OCI-LY7 (cell line): Measurements from ENCODE around the gene RXFP2. TPM values are rescaled to one million over a fixed set of nuclear protein-coding genes. Genes with fewer than 3 reads are reported as not detected.

ENCODE experiments used
- BruUV-seq: library from RNA; stranded (reverse); fragments of 400-500 nt; replicated peaks from 2 replicates; lab custom pipeline; 2021; lab: Mats Ljungman, UMichigan
- CTCF ChIA-PET: fragments of 300-600 bp; sonication (Branson Sonifier 250); formaldehyde crosslinking; loops from one replicate; lab custom pipeline; 2022; ENCODE audit warnings: antibody characterized with exemption; ENCODE audit not compliant: unreplicated experiment; lab: Charles Lee
- POLR2A ChIA-PET: fragments of 300-600 bp; sonication (Branson Sonifier 250); formaldehyde crosslinking; loops from one replicate; lab custom pipeline; 2022; ENCODE audit warnings: antibody characterized with exemption; lab: Charles Lee
- DNase-seq: peaks from one replicate; pipeline ENCODE4 v3.0.0-alpha.2; 2015; ENCODE audit warnings: low spot score
- H2AFZ ChIP-seq: fragments of 200-600 bp; sonication (generic), shearing (Covaris generic); 2 replicates; pipeline ENCODE4 v1.6.1; 2014; ENCODE audit warnings: mild to moderate bottlenecking, antibody characterized with exemption, low read length, moderate library complexity
- H3K27ac ChIP-seq: fragments of 200-600 bp; sonication (generic); 2 replicates; pipeline ENCODE4 v1.5.1; 2014; ENCODE audit warnings: mixed run types, low read depth, mild to moderate bottlenecking, moderate library complexity, low read length, inconsistent platforms; ENCODE audit not compliant: poor library complexity, severe bottlenecking
- H3K36me3 ChIP-seq: fragments of 200-600 bp; sonication (generic); 2 replicates; pipeline ENCODE4 v1.6.1; 2014; ENCODE audit warnings: mild to moderate bottlenecking, antibody characterized with exemption, low read length, moderate library complexity, mixed read lengths; ENCODE audit not compliant: insufficient read depth
- H3K4me1 ChIP-seq: fragments of 200-600 bp; sonication (generic); 2 replicates; pipeline ENCODE4 v1.5.1; 2014; ENCODE audit warnings: mild to moderate bottlenecking, low read length; ENCODE audit not compliant: insufficient read depth, poor library complexity, severe bottlenecking
- H3K4me2 ChIP-seq: fragments of 200-600 bp; sonication (generic); 2 replicates; pipeline ENCODE4 v1.6.1; 2014; ENCODE audit warnings: mild to moderate bottlenecking, low read length
- H3K4me3 ChIP-seq: fragments of 200-600 bp; sonication (generic); 2 replicates; pipeline ENCODE4 v1.5.1; 2014; ENCODE audit warnings: mild to moderate bottlenecking, low read depth, low read length; ENCODE audit not compliant: poor library complexity, severe bottlenecking
- H3K79me2 ChIP-seq: fragments of 200-600 bp; sonication (generic); 2 replicates; pipeline ENCODE4 v1.6.1; 2016; ENCODE audit warnings: low read depth, mild to moderate bottlenecking, low read length, moderate library complexity, mixed read lengths; ENCODE audit not compliant: insufficient read depth
- H3K9me2 ChIP-seq: fragments of 200-600 bp; sonication (generic); 2 replicates; pipeline ENCODE4 v1.6.1; 2016; ENCODE audit warnings: mild to moderate bottlenecking, low read length, mixed read lengths; ENCODE audit not compliant: insufficient read depth
- H3K9me3 ChIP-seq: fragments of 200-600 bp; sonication (generic); 2 replicates; pipeline ENCODE4 v1.6.1; 2014; ENCODE audit warnings: mild to moderate bottlenecking, mixed run types, low read length, mixed read lengths
- H4K20me1 ChIP-seq: fragments of 200-600 bp; sonication (generic); 2 replicates; pipeline ENCODE4 v1.6.1; 2014; ENCODE audit warnings: mild to moderate bottlenecking, antibody characterized with exemption, low read length, moderate library complexity, mixed read lengths; ENCODE audit not compliant: insufficient read depth
- CTCF ChIP-seq: fragments of 200-600 bp; sonication (generic); conservative IDR thresholded peaks from 2 replicates; pipeline ENCODE4 v1.5.1; 2014; ENCODE audit warnings: mild to moderate bottlenecking, antibody characterized with exemption, low read length, moderate library complexity, mixed read lengths
- EZH2phosphoT487 ChIP-seq: fragments of 200-600 bp; sonication (generic); IDR thresholded peaks from 2 replicates; pipeline ENCODE4 v1.6.1; 2018; ENCODE audit warnings: low read depth, borderline replicate concordance, mild to moderate bottlenecking, mixed run types, antibody characterized with exemption, low read length, moderate library complexity, mixed read lengths
- intact Hi-C: fragments of 100-400 bp; cut with micrococcal nuclease; formaldehyde crosslinking; loops from one replicate; pipeline ENCODE4 v1.10.0; 2022; ENCODE audit not compliant: unreplicated experiment
- total RNA-seq, 2 experiments: library from RNA; depleted of rRNA in 1 of 2; stranded (reverse); fragments of >200 nt in 1 of 2; shearing (Covaris generic) in 1 of 2; gene quantifications; 2 replicates each; pipeline ENCODE4 v1.2.3, GENCODE V29; 2014 to 2022

RXFP2 gene
- total RNA-seq, 2 experiments from 2014 or later = not detected

GRCh38 chr13:31774186-31774750 lies 34.9 kb downstream of the RXFP2 start:
- ChIA-PET POLR2A (no interaction called here), CTCF (no interaction called here)
- no peaks in the 10 kb centered on the region for H4K20me1 ChIP-seq
- no peaks in the 10 kb centered on the region for H3K9me3 ChIP-seq
- no peak overlapping the region for H2AFZ ChIP-seq
- no peak overlapping the region for H3K27ac ChIP-seq
- H3K79me2 ChIP-seq = no peaks in the 10 kb centered on the region
- no peak overlapping the region for H3K4me3 ChIP-seq
- H3K36me3 ChIP-seq = no peaks in the 10 kb centered on the region
- BruUV-seq = no TSS peak
- no peak for DNase-seq
- H3K9me2 ChIP-seq = no peaks in the 10 kb centered on the region
- no peak overlapping the region for H3K4me2 ChIP-seq
- no peaks in the 10 kb centered on the region for H3K4me1 ChIP-seq
- TF ChIP-seq CTCF = no peak
- TF ChIP-seq EZH2phosphoT487 = no peak
- intact Hi-C loops = no loop called here

GRCh38 chr13:31775148-31775547 lies 35.8 kb downstream of the RXFP2 start:
- no peaks in the 10 kb centered on the region for H3K9me3 ChIP-seq
- TF ChIP-seq CTCF = no peak
- no peak for TF ChIP-seq EZH2phosphoT487
- no TSS peak for BruUV-seq
- H3K4me3 ChIP-seq = no peak overlapping the region
- intact Hi-C loops = no loop called here
- DNase-seq = no peak
- no peaks in the 10 kb centered on the region for H3K4me1 ChIP-seq
- no peaks in the 10 kb centered on the region for H3K36me3 ChIP-seq
- ChIA-PET POLR2A (no interaction called here), CTCF (no interaction called here)
- H2AFZ ChIP-seq = no peak overlapping the region
- no peaks in the 10 kb centered on the region for H4K20me1 ChIP-seq
- no peaks in the 10 kb centered on the region for H3K79me2 ChIP-seq
- no peak overlapping the region for H3K4me2 ChIP-seq
- H3K9me2 ChIP-seq = no peaks in the 10 kb centered on the region
- H3K27ac ChIP-seq = no peak overlapping the region

GRCh38 chr13:31775686-31776085 lies 36.4 kb downstream of the RXFP2 start:
- H3K79me2 ChIP-seq = no peaks in the 10 kb centered on the region
- no peak for DNase-seq
- no peaks in the 10 kb centered on the region for H3K4me1 ChIP-seq
- CTCF ChIA-PET = no interaction called here
- H3K9me3 ChIP-seq = no peaks in the 10 kb centered on the region
- H3K36me3 ChIP-seq = no peaks in the 10 kb centered on the region
- intact Hi-C loops = no loop called here
- no peaks in the 10 kb centered on the region for H4K20me1 ChIP-seq
- POLR2A ChIA-PET = no interaction called here
- H3K9me2 ChIP-seq = no peaks in the 10 kb centered on the region
- H3K27ac ChIP-seq = no peak overlapping the region
- no peak overlapping the region for H3K4me2 ChIP-seq
- no peak overlapping the region for H3K4me3 ChIP-seq
- TF ChIP-seq EZH2phosphoT487 (no peak), CTCF (no peak)
- BruUV-seq = no TSS peak
- H2AFZ ChIP-seq = no peak overlapping the region
